Upper lobe of left lung (tissue), 6 donors: Measurements from ENCODE around the gene GNAI1. TPM values are rescaled to one million over a fixed set of nuclear protein-coding genes. Genes with fewer than 3 reads are reported as not detected.

Experiments used
- ATAC-seq, 2 donors: fragments of 200-7000 bp; cut with Tn5 transposase; one replicate each; pipeline ENCODE4 v1.9.1; 2022; ENCODE audit warnings: mild to moderate bottlenecking in 2 of 2, moderate library complexity in 2 of 2; ENCODE audit not compliant: low FRiP score in 2 of 2
- DNase-seq, 2 donors: peaks; one replicate each; pipeline ENCODE4 v3.0.0-alpha.2; 2019 to 2020
- H3K27ac ChIP-seq, 4 donors: fragments of 200-600 bp; sonication (generic); one replicate each; pipeline ENCODE4 v1.5.1; 2016 to 2019
- H3K27me3 ChIP-seq, 4 donors: fragments of 200-600 bp; sonication (generic); one replicate each; pipeline ENCODE4 v1.5.1; 2017 to 2019
- H3K36me3 ChIP-seq, 4 donors: fragments of 200-600 bp; sonication (generic); one replicate each; pipeline ENCODE4 v1.5.1; 2016 to 2019
- H3K4me1 ChIP-seq, 4 donors: fragments of 200-600 bp; sonication (generic); one replicate each; pipeline ENCODE4 v1.5.1; 2018 to 2019
- H3K4me3 ChIP-seq, 4 donors: fragments of 200-600 bp; sonication (generic); one replicate each; pipeline ENCODE4 v1.5.1; 2017 to 2019; ENCODE audit warnings: mild to moderate bottlenecking in 2 of 4, moderate library complexity in 1 of 4
- H3K9me3 ChIP-seq, 4 donors: fragments of 200-600 bp; sonication (generic); one replicate each; pipeline ENCODE4 v1.5.1; 2018 to 2019
- CTCF ChIP-seq, 6 experiments: fragments of 450-650 bp in 4 of 6; fragments of 200-600 bp in 2 of 6; sonication (generic) in 2 of 6; IDR thresholded peaks; one replicate each; pipeline ENCODE4 v1.5.1; 2016 to 2019; ENCODE audit warnings: antibody characterized with exemption in 6 of 6
- EP300 ChIP-seq, 4 donors: sonication (generic); formaldehyde crosslinking; IDR thresholded peaks; one replicate each; pipeline ENCODE4 v1.5.1; 2017; ENCODE audit warnings: antibody characterized with exemption in 4 of 4, control low read depth in 2 of 4
- POLR2A ChIP-seq, 4 donors: fragments of 450-650 bp; IDR thresholded peaks; one replicate each; pipeline ENCODE4 v1.5.1; 2016 to 2017; ENCODE audit warnings: antibody characterized with exemption in 4 of 4, mild to moderate bottlenecking in 2 of 4
- POLR2AphosphoS5 ChIP-seq, 2 donors: sonication (generic); formaldehyde crosslinking; IDR thresholded peaks; one replicate each; pipeline ENCODE4 v1.5.1; 2017; ENCODE audit warnings: antibody characterized with exemption in 2 of 2
- whole genome bisulfite sequencing, 2 donors: methylation state at CpG; one replicate each; pipeline ENCODE4 v1.1.5; 2017 to 2018; 5-methylcytosine and 5-hydroxymethylcytosine counted together
- total RNA-seq, 6 donors: library from RNA; depleted of rRNA in 4 of 6; stranded (reverse); fragments of >200 nt in 4 of 6; gene quantifications; one replicate each; pipeline versions ENCODE4 v1.1.0 to v1.2.1, GENCODE V29; 2016 to 2021
- donor health status: DM: no; HTN: no; CAD: no; lungs with moderate emphysema.
- donor health status: DM: no; HTN: yes; CAD: no; lungs with severe emphysema.

Gene GNAI1
- total RNA-seq, 6 donors from 2014 or later = 16.7 to 26.6 (median 21.5) TPM

- Histone ChIP-seq H3K4me3 (no peak overlapping the region), H3K36me3 (no peaks in the 10 kb centered on the region), H3K27ac (no peak overlapping the region), H3K9me3 (no peaks in the 10 kb centered on the region), H3K4me1 (peaks cover 3 to 14% (median 6%) of the 10 kb centered on the region in 4 donors), H3K27me3 (no peaks in the 10 kb centered on the region)
- ATAC-seq (no peak), DNase-seq (no peak)
- TF ChIP-seq POLR2AphosphoS5 (IDR thresholded peaks at IDR 0.05) (no peak), CTCF (IDR thresholded peaks at IDR 0.05) (no peak), EP300 (IDR thresholded peaks at IDR 0.05) (no peak), POLR2A (IDR thresholded peaks at IDR 0.05) (no peak)
- WGBS, 2 donors = 79 to 83% methylated on average over 7 of the region's 7 CpGs
Measured at GRCh38 chr7:80185571-80185970, 50.9 kb downstream of the GNAI1 start.

- Histone ChIP-seq H3K4me1 (peaks cover 5 to 14% (median 6%) of the 10 kb centered on the region in 4 donors), H3K27ac (peak overlapping the region in 1 of 4 donors; percentile 27), H3K4me3 (no peak overlapping the region), H3K36me3 (no peaks in the 10 kb centered on the region), H3K9me3 (no peaks in the 10 kb centered on the region), H3K27me3 (no peaks in the 10 kb centered on the region)
- ATAC-seq (no peak), DNase-seq (no peak)
- TF ChIP-seq CTCF (IDR thresholded peaks at IDR 0.05) = no peak
- no peak for TF ChIP-seq POLR2A (IDR thresholded peaks at IDR 0.05)
- TF ChIP-seq POLR2AphosphoS5 (IDR thresholded peaks at IDR 0.05) = no peak
- TF ChIP-seq EP300 (IDR thresholded peaks at IDR 0.05) = no peak
Measured at GRCh38 chr7:80186721-80187120, 52.1 kb downstream of the GNAI1 start.

- no peaks in the 10 kb centered on the region for H3K9me3 ChIP-seq
Measured at GRCh38 chr7:80187279-80187678, 52.6 kb downstream of the GNAI1 start.

GRCh38 chr7:80187727-80188126, 53.1 kb downstream of the GNAI1 start:
- Histone ChIP-seq H3K9me3 (no peaks in the 10 kb centered on the region), H3K36me3 (no peaks in the 10 kb centered on the region), H3K4me3 (no peak overlapping the region), H3K27me3 (no peaks in the 10 kb centered on the region), H3K27ac (peak overlapping the region in 1 of 4 donors; percentile 27), H3K4me1 (peaks cover 5 to 14% (median 6%) of the 10 kb centered on the region in 4 donors)
- TF ChIP-seq POLR2A (IDR thresholded peaks at IDR 0.05) = no peak
- TF ChIP-seq EP300 (IDR thresholded peaks at IDR 0.05) = no peak
- TF ChIP-seq CTCF (IDR thresholded peaks at IDR 0.05) = no peak
- TF ChIP-seq POLR2AphosphoS5 (IDR thresholded peaks at IDR 0.05) = no peak
- ATAC-seq (no peak), DNase-seq (no peak)

More at GRCh38 chr7:80187279-80187678, 52.6 kb downstream of the GNAI1 start:
- Histone ChIP-seq H3K4me1 (peaks cover 5 to 14% (median 6%) of the 10 kb centered on the region in 4 donors), H3K4me3 (no peak overlapping the region), H3K27me3 (no peaks in the 10 kb centered on the region), H3K27ac (peak overlapping the region in 1 of 4 donors; percentile 27), H3K36me3 (no peaks in the 10 kb centered on the region)
- ATAC-seq (no peak), DNase-seq (no peak)
- TF ChIP-seq POLR2A (IDR thresholded peaks at IDR 0.05) (no peak), CTCF (IDR thresholded peaks at IDR 0.05) (no peak), EP300 (IDR thresholded peaks at IDR 0.05) (no peak), POLR2AphosphoS5 (IDR thresholded peaks at IDR 0.05) (no peak)
- 39% methylated on average over 1 of the region's 1 CpG for WGBS, 2 donors

- Histone ChIP-seq H3K4me3 (no peak overlapping the region), H3K27me3 (no peaks in the 10 kb centered on the region), H3K27ac (no peak overlapping the region), H3K4me1 (peaks cover 5 to 14% (median 6%) of the 10 kb centered on the region in 4 donors), H3K36me3 (no peaks in the 10 kb centered on the region), H3K9me3 (no peaks in the 10 kb centered on the region)
- TF ChIP-seq CTCF (IDR thresholded peaks at IDR 0.05) (no peak), POLR2A (IDR thresholded peaks at IDR 0.05) (no peak), POLR2AphosphoS5 (IDR thresholded peaks at IDR 0.05) (no peak), EP300 (IDR thresholded peaks at IDR 0.05) (no peak)
- ATAC-seq (no peak), DNase-seq (no peak)
- 69 to 71% methylated on average over 4 of the region's 4 CpGs for WGBS, 2 donors
Measured at GRCh38 chr7:80189638-80190037, 55.0 kb downstream of the GNAI1 start.
